Adrenal gland (tissue), 5 donors: Measurements from ENCODE around the gene MEIS1.

Source experiments
- POLR2A ChIP-seq, 2 donors: fragments of 450-650 bp; IDR thresholded peaks; one replicate each; pipeline ENCODE4 v1.6.1; 2017; ENCODE audit warnings: antibody characterized with exemption in 2 of 2, mild to moderate bottlenecking in 2 of 2, moderate library complexity in 1 of 2
- TF ChIP-seq, protein P1 (sequence below), 6 experiments: fragments of 450-650 bp in 4 of 6; fragments of 200-600 bp in 2 of 6; sonication (generic) in 1 of 6; IDR thresholded peaks; 1 replicate in 5 of 6; 2 replicates in 1 of 6; pipeline versions ENCODE4 v1.5.1 to v1.8.0; 2016 to 2021; ENCODE audit warnings: antibody characterized with exemption in 6 of 6, mild to moderate bottlenecking in 2 of 6, moderate library complexity in 1 of 6
- donor health status: DM: no; HTN: no; CAD: no.

DNA sequence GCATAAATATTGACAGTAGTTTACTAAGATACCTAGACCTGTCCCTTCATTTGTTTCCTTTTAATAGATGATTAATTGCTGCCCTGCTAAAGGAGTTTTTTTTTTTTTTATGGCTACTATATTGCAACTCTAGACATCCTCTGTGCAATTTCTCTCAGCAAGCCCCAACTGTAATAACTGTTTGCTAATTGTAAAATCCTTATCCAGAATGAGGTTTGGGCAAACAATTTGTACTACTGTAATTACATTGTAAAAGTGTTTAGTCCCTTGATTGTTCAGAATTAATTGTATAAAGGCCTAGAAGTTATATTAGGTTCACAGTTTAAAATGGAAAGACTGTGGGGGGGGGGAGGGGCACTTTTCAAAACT, 3.7 kb upstream of the MEIS1 start:
- TF ChIP-seq, protein P1, sequence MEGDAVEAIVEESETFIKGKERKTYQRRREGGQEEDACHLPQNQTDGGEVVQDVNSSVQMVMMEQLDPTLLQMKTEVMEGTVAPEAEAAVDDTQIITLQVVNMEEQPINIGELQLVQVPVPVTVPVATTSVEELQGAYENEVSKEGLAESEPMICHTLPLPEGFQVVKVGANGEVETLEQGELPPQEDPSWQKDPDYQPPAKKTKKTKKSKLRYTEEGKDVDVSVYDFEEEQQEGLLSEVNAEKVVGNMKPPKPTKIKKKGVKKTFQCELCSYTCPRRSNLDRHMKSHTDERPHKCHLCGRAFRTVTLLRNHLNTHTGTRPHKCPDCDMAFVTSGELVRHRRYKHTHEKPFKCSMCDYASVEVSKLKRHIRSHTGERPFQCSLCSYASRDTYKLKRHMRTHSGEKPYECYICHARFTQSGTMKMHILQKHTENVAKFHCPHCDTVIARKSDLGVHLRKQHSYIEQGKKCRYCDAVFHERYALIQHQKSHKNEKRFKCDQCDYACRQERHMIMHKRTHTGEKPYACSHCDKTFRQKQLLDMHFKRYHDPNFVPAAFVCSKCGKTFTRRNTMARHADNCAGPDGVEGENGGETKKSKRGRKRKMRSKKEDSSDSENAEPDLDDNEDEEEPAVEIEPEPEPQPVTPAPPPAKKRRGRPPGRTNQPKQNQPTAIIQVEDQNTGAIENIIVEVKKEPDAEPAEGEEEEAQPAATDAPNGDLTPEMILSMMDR (IDR thresholded peaks at IDR 0.05), result no peak
- no peak for TF ChIP-seq POLR2A (IDR thresholded peaks at IDR 0.05)
